Measurements from ENCODE around the gene SUPT5H.

GRCh38 chr19:39398297-39398864, 47.0 kb upstream of the SUPT5H start:
- no peak for TF ChIP-seq CTCF (IDR thresholded peaks at IDR 0.05; ENCODE audit: poor library complexity)
- TF ChIP-seq EZH2 (IDR thresholded peaks at IDR 0.05; ENCODE audit: borderline replicate concordance), result no peak

All from hepatocyte (in vitro differentiated cells).